Mesodermal cell (in vitro differentiated cells): ENCODE results near the gene MARCHF5. TPM values are rescaled to one million over a fixed set of nuclear protein-coding genes. Genes with fewer than 3 reads are reported as not detected.

Experiments used
- H3K27ac ChIP-seq: 2 replicates; pipeline ENCODE4 v1.7.0; 2013; ENCODE audit warnings: mild to moderate bottlenecking, low read depth, low read length, moderate library complexity; ENCODE audit not compliant: severe bottlenecking
- H3K36me3 ChIP-seq: 2 replicates; pipeline ENCODE4 v1.7.1; 2013; ENCODE audit warnings: mild to moderate bottlenecking, low read length, moderate library complexity; ENCODE audit not compliant: control insufficient read depth, insufficient read depth
- H3K4me1 ChIP-seq: one replicate; pipeline ENCODE4 v1.7.1; 2013; ENCODE audit warnings: mild to moderate bottlenecking, low read length; ENCODE audit not compliant: insufficient read depth, control insufficient read depth, poor library complexity, severe bottlenecking
- H3K4me3 ChIP-seq: 2 replicates; pipeline ENCODE4 v1.7.0; 2013; ENCODE audit warnings: low read length, control low read depth, mild to moderate bottlenecking; ENCODE audit not compliant: insufficient read depth, poor library complexity, severe bottlenecking; ENCODE audit errors: extremely low read depth
- H3K9me3 ChIP-seq: 2 replicates; pipeline ENCODE4 v1.7.1; 2013; ENCODE audit warnings: mild to moderate bottlenecking, low read length, moderate library complexity; ENCODE audit not compliant: control insufficient read depth
- WGBS, 2 experiments: methylation state at CpG; one replicate each; pipeline ENCODE4 v1.1.5; 2013; ENCODE audit warnings: missing lambda C conversion rate in 2 of 2; ENCODE audit not compliant: insufficient coverage in 2 of 2; 5-methylcytosine and 5-hydroxymethylcytosine counted together
- polyA plus RNA-seq, 2 experiments: library from polyadenylated mRNA; stranded (reverse); fragments of 50-300 nt; gene quantifications; one replicate each; pipeline ENCODE4 v1.2.3, GENCODE V29; 2013

MARCHF5 gene
- polyA plus RNA-seq (2013, experiment 1 of 2), result 38.0 TPM
- polyA plus RNA-seq (2013, experiment 2 of 2), result 46.9 TPM

- H3K9me3 ChIP-seq, result no peaks in the 10 kb centered on the region
- H3K4me3 ChIP-seq, result peak within 1 kb of the TSS; percentile 94
- WGBS, 2 experiments, result 0% methylated on average over 55 to 77 of the region's 79 CpGs
- H3K27ac ChIP-seq, result peak within 1 kb of the TSS; percentile 84
- peaks cover 32% of the 10 kb centered on the region for H3K36me3 ChIP-seq
- H3K4me1 ChIP-seq, result peaks cover 3% of the 10 kb centered on the region
Measured at GRCh38 chr10:92290837-92291615, at the start of gene MARCHF5, which contains the start of gene CPEB3. TSS of gene MARCHF5 (plus strand) at chr10:92291167. CDS start at chr10:92291495, 328 bp downstream. TSS of gene CPEB3 (minus strand) at chr10:92291078. CDS start at chr10:92240350, 50,728 bp downstream.

- H3K4me1 ChIP-seq, result peaks cover 11% of the 10 kb centered on the region
- no peaks in the 10 kb centered on the region for H3K36me3 ChIP-seq
- no CpG with 5 or more reads among the region's 1 CpG for WGBS, 2 experiments
- H3K27ac ChIP-seq, result peak overlapping the region; percentile 82
- H3K9me3 ChIP-seq, result no peaks in the 10 kb centered on the region
- peak overlapping the region; percentile 51 for H3K4me3 ChIP-seq
Measured at GRCh38 chr10:92241501-92241900, 49.5 kb upstream of the MARCHF5 start.

GRCh38 chr10:92242380-92242779 is 48.6 kb upstream of the MARCHF5 start:
- peaks cover 11% of the 10 kb centered on the region for H3K4me1 ChIP-seq
- H3K36me3 ChIP-seq, result no peaks in the 10 kb centered on the region
- no peak overlapping the region for H3K4me3 ChIP-seq
- no peak overlapping the region for H3K27ac ChIP-seq
- H3K9me3 ChIP-seq, result no peaks in the 10 kb centered on the region
- 60% methylated on average over 1 of the region's 2 CpGs; no CpG with 5 or more reads in 1 of the 2 experiments for WGBS, 2 experiments

- H3K36me3 ChIP-seq, result no peaks in the 10 kb centered on the region
- 0% methylated on average over 2 of the region's 8 CpGs; no CpG with 5 or more reads in 1 of the 2 experiments for WGBS, 2 experiments
- peak overlapping the region; percentile 43 for H3K27ac ChIP-seq
- peak overlapping the region; percentile 21 for H3K4me3 ChIP-seq
- H3K9me3 ChIP-seq, result no peaks in the 10 kb centered on the region
- peaks cover 11% of the 10 kb centered on the region for H3K4me1 ChIP-seq
Measured at GRCh38 chr10:92242910-92243671, 47.9 kb upstream of the MARCHF5 start.

GRCh38 chr10:92244796-92245195 is 46.2 kb upstream of the MARCHF5 start:
- H3K36me3 ChIP-seq, result no peaks in the 10 kb centered on the region
- no peak overlapping the region for H3K27ac ChIP-seq
- H3K9me3 ChIP-seq, result no peaks in the 10 kb centered on the region
- H3K4me3 ChIP-seq, result no peak overlapping the region
- H3K4me1 ChIP-seq, result peaks cover 3% of the 10 kb centered on the region
- no CpG with 5 or more reads among the region's 3 CpGs for WGBS, 2 experiments

GRCh38 chr10:92248566-92248965 is 42.4 kb upstream of the MARCHF5 start:
- no peaks in the 10 kb centered on the region for H3K36me3 ChIP-seq
- H3K27ac ChIP-seq, result no peak overlapping the region
- H3K9me3 ChIP-seq, result no peaks in the 10 kb centered on the region
- 71 to 94% methylated on average over 2 of the region's 2 CpGs for WGBS, 2 experiments
- H3K4me1 ChIP-seq, result no peaks in the 10 kb centered on the region
- no peak overlapping the region for H3K4me3 ChIP-seq

- no CpG with 5 or more reads among the region's 2 CpGs for WGBS, 2 experiments
- no peak overlapping the region for H3K4me3 ChIP-seq
- no peaks in the 10 kb centered on the region for H3K4me1 ChIP-seq
- no peaks in the 10 kb centered on the region for H3K9me3 ChIP-seq
- H3K36me3 ChIP-seq, result no peaks in the 10 kb centered on the region
- no peak overlapping the region for H3K27ac ChIP-seq
Measured at GRCh38 chr10:92263396-92263795, 27.6 kb upstream of the MARCHF5 start.

- H3K36me3 ChIP-seq, result no peaks in the 10 kb centered on the region
- H3K27ac ChIP-seq, result no peak overlapping the region
- no peaks in the 10 kb centered on the region for H3K4me1 ChIP-seq
- H3K4me3 ChIP-seq, result no peak overlapping the region
- WGBS, 2 experiments, result 100% methylated on average over 2 of the region's 2 CpGs
- no peaks in the 10 kb centered on the region for H3K9me3 ChIP-seq
Measured at GRCh38 chr10:92264249-92264648, 26.7 kb upstream of the MARCHF5 start.

GRCh38 chr10:92265687-92266258 is 25.2 kb upstream of the MARCHF5 start:
- H3K4me1 ChIP-seq, result no peaks in the 10 kb centered on the region
- H3K36me3 ChIP-seq, result no peaks in the 10 kb centered on the region
- 67 to 100% methylated on average over 1 of the region's 2 CpGs for WGBS, 2 experiments
- no peak overlapping the region for H3K27ac ChIP-seq
- no peaks in the 10 kb centered on the region for H3K9me3 ChIP-seq
- H3K4me3 ChIP-seq, result no peak overlapping the region

- H3K36me3 ChIP-seq, result no peaks in the 10 kb centered on the region
- no peak overlapping the region for H3K4me3 ChIP-seq
- H3K4me1 ChIP-seq, result no peaks in the 10 kb centered on the region
- no peak overlapping the region for H3K27ac ChIP-seq
- H3K9me3 ChIP-seq, result no peaks in the 10 kb centered on the region
Measured at GRCh38 chr10:92267343-92267742, 23.6 kb upstream of the MARCHF5 start.
